Measurements from ENCODE around the gene MAFG. TPM values are rescaled to one million over a fixed set of nuclear protein-coding genes. Genes with fewer than 3 reads are reported as not detected.

The MAFG gene
- total RNA-seq, 1 experiment from 2014 or later: 31.4 TPM

DNA sequence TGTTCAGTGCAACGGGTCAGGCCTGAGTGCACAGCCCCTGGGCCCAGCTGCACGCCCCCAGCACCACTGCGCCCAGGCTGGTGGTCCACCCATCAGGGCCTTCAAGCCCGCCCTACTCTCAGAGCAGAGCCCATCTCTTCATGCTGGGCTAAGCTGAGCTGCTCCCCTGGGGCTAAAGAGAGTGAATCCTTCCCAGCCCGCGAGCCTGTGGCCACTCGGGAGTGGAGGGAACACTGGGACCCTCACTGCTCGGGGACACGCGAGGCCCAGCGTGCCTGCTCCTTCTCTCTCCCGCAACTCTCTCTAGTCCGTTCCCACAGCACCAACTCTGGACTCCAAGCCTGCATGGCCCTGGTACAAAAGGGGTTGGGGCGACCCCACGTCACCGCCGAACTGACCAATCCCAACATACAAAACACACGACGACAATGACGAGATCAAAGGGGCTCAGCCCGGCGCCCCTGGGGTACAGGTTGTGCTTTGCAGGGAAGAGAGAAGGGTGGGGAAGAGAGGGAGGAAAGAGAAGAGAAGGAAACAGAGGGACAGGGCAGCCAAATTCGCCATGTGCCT is 5.5 kb downstream of the MAFG start:
- no peak overlapping the region for H3K56ac ChIP-seq (ENCODE audit: insufficient read length, low read depth, low read length)
- TF ChIP-seq CTCF (conservative IDR thresholded peaks at IDR 0.05): no peak
- no peak overlapping the region for H4K8ac ChIP-seq (replicated peaks; ENCODE audit: insufficient read length, low read depth, low read length)
- peaks cover 3% of the 10 kb centered on the region; the same call in 1 of the 2 replicates for H3K4me1 ChIP-seq (ENCODE audit: insufficient read depth, low read length)
- Mint-ChIP-seq H3K4me3 (peak overlapping the region in 1 of 2 experiments; percentile 35; a peak in 2 of 5 replicates), H3K9me3 (no peaks in the 10 kb centered on the region), H3K27me3 (ENCODE audit: low read depth) (no peaks in the 10 kb centered on the region), H3K4me1 (peaks cover 39 to 42% of the 10 kb centered on the region in 2 experiments), H3K27ac (peak overlapping the region in 2 of 3 experiments; percentile 19 to 79; a peak in 2 of 7 replicates), H3K36me3 (ENCODE audit: insufficient read depth in 1 of 3, low read depth in 3 of 3) (peaks cover 12 to 33% (median 25%) of the 10 kb centered on the region in 3 experiments; a peak in 6 of 7 replicates)
- H3K23me2 ChIP-seq (ENCODE audit: insufficient read length, low read depth, low read length, poor library complexity, severe bottlenecking): peaks cover 11% of the 10 kb centered on the region
- H2AFZ ChIP-seq (ENCODE audit: low read length): no peak overlapping the region
- H3K18ac ChIP-seq (ENCODE audit: insufficient read length, low read depth, low read length): no peak overlapping the region
- no peak overlapping the region for H2BK12ac ChIP-seq (ENCODE audit: insufficient read length, low read depth, low read length)
- H3K9ac ChIP-seq (ENCODE audit: extremely low read depth, insufficient read length, low read length): no peak overlapping the region
- no peaks in the 10 kb centered on the region for H4K20me1 ChIP-seq (ENCODE audit: control insufficient read depth, insufficient read depth, insufficient read length)
- H3K27me3 ChIP-seq (ENCODE audit: insufficient read depth, low read length): no peaks in the 10 kb centered on the region
- H2BK15ac ChIP-seq (ENCODE audit: low read depth, low read length): no peak overlapping the region
- no peak overlapping the region for H3K14ac ChIP-seq (ENCODE audit: insufficient read depth, low read length)
- no peak overlapping the region for H2BK5ac ChIP-seq (ENCODE audit: insufficient read length, low read length)
- H3K27ac ChIP-seq (ENCODE audit: insufficient read length, low read depth, low read length): no peak overlapping the region
- H3K4ac ChIP-seq (ENCODE audit: low read depth, low read length): no peak overlapping the region
- H4K91ac ChIP-seq (ENCODE audit: insufficient read length, low read depth, low read length): no peak overlapping the region
- no peak overlapping the region for H3K4me2 ChIP-seq (ENCODE audit: insufficient read depth, insufficient read length, low read length)
- WGBS (ENCODE audit: extremely low coverage, insufficient read length, low lambda C conversion rate): no CpG with 5 or more reads among the region's 23 CpGs
- no peak for DNase-seq
- H2BK120ac ChIP-seq (ENCODE audit: low read depth, low read length, poor library complexity, severe bottlenecking): no peak overlapping the region
- H3K23ac ChIP-seq (ENCODE audit: insufficient read length, low read depth, low read length): no peak overlapping the region
- H4K5ac ChIP-seq (ENCODE audit: insufficient read length, low read depth, low read length): no peak overlapping the region
- H2BK20ac ChIP-seq (ENCODE audit: low read depth, low read length, poor library complexity, severe bottlenecking): no peak overlapping the region
- no peak overlapping the region for H2AK5ac ChIP-seq (ENCODE audit: insufficient read length, low read length)
- peaks cover 5% of the 10 kb centered on the region for H3K79me1 ChIP-seq (ENCODE audit: insufficient read depth, low read depth, low read length, poor library complexity, severe bottlenecking)
- H3K9me3 ChIP-seq (ENCODE audit: control insufficient read depth, low read depth, low read length): no peaks in the 10 kb centered on the region
- H3T11ph ChIP-seq (ENCODE audit: low read length): no peak overlapping the region
- peaks cover 22% of the 10 kb centered on the region; the same call in 1 of the 2 replicates for H3K79me2 ChIP-seq (ENCODE audit: insufficient read depth, low read length)

Measured in H9 (cell line).